HG02852 (cell line): Measurements from ENCODE around the gene COL17A1.

Experiments used
- ATAC-seq: cut with Tn5 transposase; IDR thresholded peaks from one replicate; pipeline ENCODE4 v1.9.1; 2021; ENCODE audit warnings: mild to moderate bottlenecking, moderate library complexity; ENCODE audit not compliant: unreplicated experiment

Gene COL17A1

GRCh38 chr10:104085801-104086400 is at the start of gene COL17A1:
Gene COL17A1 (minus strand): TSS chr10:104085880. CDS start chr10:104080673, 5,207 bp downstream.
- no peak for ATAC-seq

DNA sequence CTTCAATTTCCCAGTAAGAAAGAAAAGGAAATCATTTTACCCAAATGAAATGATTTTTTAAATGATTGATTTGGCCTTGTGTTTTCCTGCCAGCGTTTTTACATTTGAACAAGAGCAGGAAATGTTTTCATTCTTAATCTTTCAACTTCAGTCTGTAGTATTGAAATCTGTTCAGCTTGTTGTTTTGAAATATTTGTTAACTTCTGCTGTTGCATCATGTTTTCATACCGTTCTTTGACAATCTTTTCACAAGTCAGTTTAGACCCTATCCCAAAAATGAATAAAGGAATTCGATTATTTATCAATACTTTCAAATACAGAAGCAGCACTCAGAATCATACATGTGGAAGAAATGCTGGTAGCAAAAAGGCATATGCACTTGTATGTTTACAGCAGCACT is 44.4 kb upstream of the COL17A1 start:
- no peak for ATAC-seq

- no peak for ATAC-seq
These were observed 42.5 kb upstream of the COL17A1 start for GRCh38 chr10:104128214-104128613.

- ATAC-seq, result no peak
These were observed 41.7 kb upstream of the COL17A1 start for GRCh38 chr10:104127411-104127810.

GRCh38 chr10:104123397-104123796 is 37.7 kb upstream of the COL17A1 start:
- ATAC-seq, result no peak

DNA sequence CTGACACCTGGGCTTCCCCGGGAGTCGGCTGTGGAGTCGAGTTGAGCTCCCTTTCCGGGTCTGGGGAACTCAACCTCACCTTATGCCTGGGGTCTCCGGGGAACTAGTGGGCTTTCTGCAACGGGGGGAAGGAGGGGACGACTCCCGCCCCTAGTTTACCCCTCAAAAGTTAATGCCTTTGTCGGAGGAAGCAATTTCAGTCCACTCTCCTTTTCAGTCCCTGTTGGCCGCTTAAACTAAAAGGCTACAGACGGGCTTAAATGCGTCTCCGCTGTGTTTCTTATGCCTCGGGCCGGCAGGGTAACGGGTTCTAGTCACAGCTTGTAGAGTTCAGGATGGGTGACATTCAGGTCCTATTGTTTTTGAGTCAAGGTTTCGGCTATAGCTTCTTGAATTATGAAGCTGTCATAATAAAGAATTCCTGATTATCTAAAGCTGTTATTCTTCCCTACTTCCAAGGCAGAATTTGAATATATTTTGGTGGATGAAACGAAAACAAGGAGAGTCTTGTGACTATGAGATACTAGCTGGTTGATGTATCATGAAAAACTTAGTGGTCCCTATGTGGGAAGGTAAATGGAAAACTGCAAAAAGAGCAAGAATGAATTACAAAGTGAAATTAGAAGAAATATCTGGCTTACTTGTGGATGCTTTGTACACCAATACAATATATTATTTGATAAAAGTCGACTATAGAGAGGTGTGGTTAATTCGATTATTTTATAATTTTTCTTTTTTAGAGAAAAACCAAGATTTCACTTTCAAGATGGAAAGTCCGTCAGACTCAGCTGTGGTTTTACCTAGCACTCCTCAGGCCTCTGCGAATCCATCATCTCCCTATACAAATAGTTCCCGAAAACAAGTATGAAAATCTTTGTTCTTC is 36.8 kb upstream of the COL17A1 start:
- no peak for ATAC-seq

- ATAC-seq, result peak; percentile 86
These were observed 36.0 kb upstream of the COL17A1 start, which contains the start of gene SFR1 for GRCh38 chr10:104121485-104122224. Gene SFR1 (plus strand): TSS chr10:104122171. CDS start chr10:104122184, 13 bp downstream.

- peak; percentile 38 for ATAC-seq
These were observed 35.3 kb upstream of the COL17A1 start for GRCh38 chr10:104120903-104121484.

DNA sequence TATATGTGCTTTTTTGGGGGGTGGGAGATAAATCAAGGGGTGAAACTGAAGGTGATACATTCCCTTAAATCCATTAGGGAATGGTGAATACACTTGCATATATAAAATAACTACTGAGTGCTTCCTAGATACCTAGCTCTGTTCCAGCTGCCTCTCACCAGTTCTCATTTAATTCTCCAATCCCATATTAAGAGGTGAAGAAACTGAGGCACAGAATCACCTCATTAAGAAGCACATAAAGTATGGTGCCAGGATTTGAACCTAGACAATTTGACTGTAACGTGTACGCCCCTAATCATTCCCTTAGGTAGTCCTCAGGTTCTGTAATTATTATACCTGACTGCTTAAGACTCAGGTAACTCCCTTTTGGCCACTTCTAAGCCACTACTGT is 34.8 kb upstream of the COL17A1 start:
- ATAC-seq, result no peak

DNA sequence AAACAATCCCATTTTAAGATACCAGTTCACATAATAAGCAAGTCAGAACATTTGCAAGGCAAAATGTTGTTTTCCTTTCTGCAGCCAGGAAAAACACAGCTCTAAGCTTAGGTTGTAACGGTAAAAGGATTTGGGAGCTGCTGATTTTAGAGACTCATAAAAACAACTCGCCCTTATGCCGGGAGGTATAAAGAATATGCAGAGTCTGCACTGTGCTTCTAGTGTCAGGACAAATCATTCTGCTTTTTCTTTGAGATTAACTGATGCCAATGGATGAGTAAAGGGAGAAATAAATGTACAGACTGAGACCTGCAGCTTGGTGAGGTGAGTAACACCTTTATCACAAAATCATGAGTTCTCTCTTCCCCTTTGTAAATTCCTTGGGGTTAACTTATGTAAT is 34.3 kb upstream of the COL17A1 start:
- ATAC-seq, result no peak

- ATAC-seq, result no peak
These were observed 32.2 kb upstream of the COL17A1 start for GRCh38 chr10:104117839-104118323.

GRCh38 chr10:104113376-104113956 is 27.8 kb upstream of the COL17A1 start:
- ATAC-seq, result no peak

- ATAC-seq, result no peak
These were observed 24.4 kb upstream of the COL17A1 start for GRCh38 chr10:104109908-104110662.

- no peak for ATAC-seq
These were observed 19.2 kb upstream of the COL17A1 start for GRCh38 chr10:104104926-104105325.

DNA sequence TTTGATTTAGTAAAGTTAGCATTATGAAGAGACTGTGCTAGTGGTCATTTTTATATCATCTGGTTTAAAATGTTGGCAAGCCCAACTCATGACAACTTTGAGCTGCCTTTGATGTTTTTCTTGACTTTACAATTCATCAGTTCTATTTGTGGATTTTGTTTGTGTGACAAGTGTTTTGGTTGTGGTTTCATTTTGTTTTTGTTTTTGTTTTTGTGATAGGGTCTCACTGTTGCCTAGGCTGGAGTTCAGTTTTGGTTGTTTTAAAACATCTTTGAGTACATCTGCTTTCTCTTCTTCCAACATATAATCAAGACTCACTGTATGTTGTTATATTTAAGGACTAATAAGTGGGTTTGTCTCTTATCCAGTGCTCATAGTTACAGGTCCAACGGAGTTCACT is 18.7 kb upstream of the COL17A1 start:
- no peak for ATAC-seq

DNA sequence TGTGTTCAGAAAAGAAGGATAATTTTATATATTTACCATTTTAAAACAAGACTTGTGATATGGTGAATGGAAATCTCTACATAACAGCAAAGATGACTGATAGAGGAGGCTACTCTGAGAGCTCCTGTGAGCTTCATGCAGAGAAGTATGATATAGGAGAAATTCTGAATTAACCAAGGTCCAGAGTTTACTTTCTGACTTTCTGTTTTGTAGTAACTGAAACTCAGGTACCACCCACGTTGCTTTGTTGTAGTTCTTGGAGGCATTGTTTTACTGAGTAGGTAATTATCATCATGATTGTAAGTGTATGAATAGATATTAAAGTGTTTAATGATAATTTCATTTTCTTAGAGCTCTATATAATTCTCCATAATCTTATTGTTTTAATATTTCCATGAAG is 18.3 kb upstream of the COL17A1 start:
- no peak for ATAC-seq

DNA sequence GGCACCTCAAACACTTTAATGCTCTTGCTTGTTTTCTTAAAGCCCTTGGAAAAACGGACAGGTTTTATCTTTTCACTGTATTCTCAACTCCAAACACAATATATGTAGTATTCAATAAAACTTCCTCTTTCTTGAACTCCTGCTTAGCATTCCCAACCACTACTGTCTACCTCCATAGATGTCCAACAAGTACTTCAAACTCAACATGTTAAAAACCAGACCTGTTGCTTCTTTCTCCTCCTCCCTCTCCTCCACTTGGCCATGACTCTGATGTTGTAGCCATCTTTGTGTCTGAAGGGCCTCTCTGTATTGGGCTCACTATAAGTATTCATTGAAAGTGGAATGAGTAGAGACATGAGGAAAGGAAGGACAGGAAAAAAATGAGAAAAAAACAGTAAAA is 16.2 kb upstream of the COL17A1 start:
- ATAC-seq, result no peak

GRCh38 chr10:104100795-104101194 is 15.1 kb upstream of the COL17A1 start:
- ATAC-seq, result no peak

DNA sequence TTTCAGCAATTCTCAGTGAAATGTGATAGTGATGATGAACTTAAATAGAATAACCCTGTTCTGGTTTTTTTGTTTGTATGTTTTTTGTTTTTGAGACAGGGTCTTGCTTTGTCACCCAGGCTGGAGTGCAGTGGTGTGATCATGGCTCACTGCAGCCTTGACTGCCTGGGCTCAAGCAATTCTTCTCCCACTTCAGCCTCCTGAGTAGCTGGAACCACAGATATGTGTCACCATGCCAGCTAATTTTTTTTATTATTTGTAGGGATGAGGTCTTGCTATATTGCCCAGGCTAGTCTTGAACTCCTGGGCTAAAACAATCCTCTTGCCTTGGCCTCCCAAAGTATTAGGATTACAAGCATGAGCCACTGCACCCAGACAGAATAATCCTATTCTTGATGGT is 14.3 kb upstream of the COL17A1 start:
- ATAC-seq, result no peak

DNA sequence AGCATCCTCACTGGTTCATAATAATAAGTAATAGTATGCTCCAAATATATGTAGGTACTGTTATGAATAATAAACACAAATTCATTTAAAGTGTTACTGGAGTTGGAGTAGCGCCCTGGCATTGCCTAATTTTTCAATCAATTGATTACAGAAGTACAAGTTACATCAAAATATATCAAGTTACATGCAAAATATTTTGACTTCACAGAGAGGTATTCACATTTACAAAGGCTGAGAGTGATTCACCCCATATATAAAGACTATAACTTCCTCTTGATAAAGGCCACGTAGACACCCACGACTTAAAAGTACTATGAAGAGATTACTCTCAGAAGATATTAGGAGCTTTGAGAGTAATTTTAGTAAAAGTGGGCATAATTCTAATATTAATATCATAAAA is 13.6 kb upstream of the COL17A1 start:
- ATAC-seq, result no peak
